ENCODE measurements around the gene INTS4. TPM values are rescaled to one million over a fixed set of nuclear protein-coding genes. Genes with fewer than 3 reads are reported as not detected.
"Not testable (repeated sequence)": the region's sequence is repeated elsewhere in the genome, so short reads cannot be mapped to it uniquely, and the experiment has no call there.

The INTS4 gene
- total RNA-seq, 2 donors from 2014 or later: 48.9 to 53.4 TPM

GRCh38 chr11:77891703-77892102 is 102.8 kb downstream of the INTS4 start:
- not testable (repeated sequence) for H3K4me3 Mint-ChIP-seq; H3K4me1 Mint-ChIP-seq; H3K9me3 ChIP-seq (ENCODE audit: control insufficient read depth, low read length, poor library complexity, severe bottlenecking); H3K27me3 Mint-ChIP-seq; H3K27ac Mint-ChIP-seq; DNase-seq; ATAC-seq; H3K36me3 Mint-ChIP-seq (ENCODE audit: low read depth)

GRCh38 chr11:77891256-77891655 is 103.2 kb downstream of the INTS4 start:
- not testable (repeated sequence) for ATAC-seq; H3K27me3 Mint-ChIP-seq; H3K4me3 Mint-ChIP-seq; H3K36me3 Mint-ChIP-seq (ENCODE audit: low read depth); DNase-seq; H3K27ac Mint-ChIP-seq; H3K4me1 Mint-ChIP-seq; H3K9me3 ChIP-seq (ENCODE audit: control insufficient read depth, low read length, poor library complexity, severe bottlenecking)

- not testable (repeated sequence) for H3K27ac Mint-ChIP-seq; H3K4me3 Mint-ChIP-seq; H3K9me3 ChIP-seq (ENCODE audit: control insufficient read depth, low read length, poor library complexity, severe bottlenecking); H3K36me3 Mint-ChIP-seq (ENCODE audit: low read depth); DNase-seq; H3K27me3 Mint-ChIP-seq; H3K4me1 Mint-ChIP-seq; ATAC-seq
Observed at GRCh38 chr11:77890619-77891056, 103.8 kb downstream of the INTS4 start.

DNA sequence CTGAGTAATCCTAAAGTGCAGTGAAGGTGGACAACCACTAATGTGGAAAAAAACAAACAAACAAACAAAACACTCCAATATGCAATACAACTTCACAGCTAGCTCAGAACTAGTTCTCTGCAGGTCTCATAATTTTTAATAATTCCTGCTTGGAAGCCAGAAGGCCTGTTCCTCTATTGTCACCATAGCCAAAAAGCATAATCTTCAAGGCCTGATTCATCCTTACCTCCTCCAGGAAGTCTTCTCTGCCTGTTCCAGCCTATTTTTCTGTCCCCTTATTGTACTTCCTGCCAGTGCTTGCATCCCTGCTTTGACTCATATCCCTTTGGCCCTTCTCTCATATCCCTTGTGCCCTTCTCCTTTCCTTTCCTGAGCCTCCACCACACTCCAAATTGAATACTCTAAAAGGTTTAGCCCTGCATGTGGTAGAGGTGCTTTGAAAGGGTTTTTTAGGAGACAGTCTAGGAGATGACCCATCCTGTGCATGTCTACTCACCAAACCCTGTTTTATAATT is 104.3 kb downstream of the INTS4 start:
- not testable (repeated sequence) for H3K4me1 Mint-ChIP-seq; H3K9me3 ChIP-seq (ENCODE audit: control insufficient read depth, low read length, poor library complexity, severe bottlenecking); H3K36me3 Mint-ChIP-seq (ENCODE audit: low read depth); H3K4me3 Mint-ChIP-seq; ATAC-seq; H3K27me3 Mint-ChIP-seq; H3K27ac Mint-ChIP-seq; DNase-seq

DNA sequence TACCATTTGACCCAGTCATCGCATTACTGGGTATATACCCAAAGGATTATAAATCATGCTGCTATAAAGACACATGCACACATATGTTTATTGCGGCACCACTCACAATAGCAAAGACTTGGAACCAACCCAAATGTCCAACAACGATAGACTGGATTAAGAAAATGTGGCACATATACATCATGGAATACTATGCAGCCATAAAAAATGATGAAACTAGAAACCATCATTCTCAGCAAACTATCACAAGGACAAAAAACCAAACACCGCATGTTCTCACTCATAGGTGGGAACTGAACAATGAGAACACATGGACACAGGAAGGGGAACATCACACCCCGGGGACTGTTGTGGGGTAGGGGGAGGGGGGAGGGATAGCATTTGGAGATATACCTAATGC is 105.4 kb downstream of the INTS4 start:
- H3K9me3 ChIP-seq (ENCODE audit: control insufficient read depth, low read length, poor library complexity, severe bottlenecking); H3K4me3 Mint-ChIP-seq; DNase-seq; H3K36me3 Mint-ChIP-seq (ENCODE audit: low read depth); H3K27ac Mint-ChIP-seq; ATAC-seq; H3K4me1 Mint-ChIP-seq; H3K27me3 Mint-ChIP-seq: not testable (repeated sequence)

DNA sequence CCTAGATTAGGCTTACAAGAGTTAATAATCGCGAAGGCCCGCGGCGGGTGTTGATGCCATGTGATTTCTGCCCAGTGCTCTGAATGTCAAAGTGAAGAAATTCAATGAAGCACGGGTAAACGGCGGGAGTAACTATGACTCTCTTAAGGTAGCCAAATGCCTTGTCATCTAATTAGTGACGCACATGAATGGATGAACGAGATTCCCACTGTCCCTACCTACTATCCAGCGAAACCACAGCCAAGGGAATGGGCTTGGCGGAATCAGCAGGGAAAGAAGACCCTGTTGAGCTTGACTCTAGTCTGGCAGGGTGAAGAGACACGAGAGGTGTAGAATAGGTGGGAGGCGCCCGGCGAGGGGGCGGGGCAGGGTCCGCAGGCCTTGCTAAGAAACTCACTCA is 108.1 kb downstream of the INTS4 start:
- H3K9me3 ChIP-seq (ENCODE audit: control insufficient read depth, low read length, poor library complexity, severe bottlenecking): no peaks in the 10 kb centered on the region
- Mint-ChIP-seq H3K36me3 (ENCODE audit: low read depth) (peaks cover 10% of the 10 kb centered on the region), H3K4me1 (no peaks in the 10 kb centered on the region), H3K27me3 (no peaks in the 10 kb centered on the region), H3K4me3 (no peak overlapping the region), H3K27ac (no peak overlapping the region)
- DNase-seq: no peak
- ATAC-seq: no peak

- Mint-ChIP-seq H3K4me3 (no peak overlapping the region), H3K4me1 (peaks cover 5% of the 10 kb centered on the region), H3K27me3 (no peaks in the 10 kb centered on the region), H3K27ac (peak overlapping the region; percentile 63), H3K36me3 (ENCODE audit: low read depth) (peaks cover 5% of the 10 kb centered on the region)
- ATAC-seq (no peak), DNase-seq (no peak)
- no peaks in the 10 kb centered on the region for H3K9me3 ChIP-seq (ENCODE audit: control insufficient read depth, low read length, poor library complexity, severe bottlenecking)
Observed at GRCh38 chr11:77884829-77885190, 109.7 kb downstream of the INTS4 start.

GRCh38 chr11:77884186-77884828 is 110.2 kb downstream of the INTS4 start:
- Mint-ChIP-seq H3K36me3 (ENCODE audit: low read depth) (peaks cover 6% of the 10 kb centered on the region), H3K27me3 (no peaks in the 10 kb centered on the region), H3K4me3 (no peak overlapping the region), H3K27ac (peak overlapping the region; percentile 63), H3K4me1 (peaks cover 10% of the 10 kb centered on the region)
- DNase-seq (no peak), ATAC-seq (no peak)
- no peaks in the 10 kb centered on the region for H3K9me3 ChIP-seq (ENCODE audit: control insufficient read depth, low read length, poor library complexity, severe bottlenecking)

GRCh38 chr11:77883775-77884174 is 110.7 kb downstream of the INTS4 start:
- Mint-ChIP-seq H3K4me1 (peaks cover 11% of the 10 kb centered on the region), H3K27me3 (no peaks in the 10 kb centered on the region), H3K27ac (no peak overlapping the region), H3K4me3 (no peak overlapping the region), H3K36me3 (ENCODE audit: low read depth) (peaks cover 6% of the 10 kb centered on the region)
- H3K9me3 ChIP-seq (ENCODE audit: control insufficient read depth, low read length, poor library complexity, severe bottlenecking): no peaks in the 10 kb centered on the region
- ATAC-seq: no peak
- no peak for DNase-seq

DNA sequence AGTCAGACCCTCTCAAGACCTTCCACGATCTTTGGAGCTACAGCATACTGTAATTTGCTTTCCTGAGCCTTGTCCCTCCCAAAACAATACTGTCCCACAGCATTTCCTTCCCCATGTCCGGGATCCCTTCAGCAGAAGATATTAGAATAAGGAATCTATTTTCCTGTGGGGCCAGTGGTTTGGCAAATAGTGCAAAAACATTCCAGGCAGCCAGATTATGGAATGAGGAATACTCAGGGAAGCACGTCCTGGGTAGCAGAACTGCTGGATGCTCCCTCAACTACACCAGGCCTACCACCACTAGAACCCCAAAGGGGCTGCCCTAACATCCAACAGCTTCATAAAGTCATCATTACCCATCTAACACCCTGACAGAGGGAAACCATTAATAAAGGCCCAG is 112.1 kb downstream of the INTS4 start:
- Mint-ChIP-seq H3K4me3 (no peak overlapping the region), H3K27ac (no peak overlapping the region), H3K36me3 (ENCODE audit: low read depth) (peaks cover 6% of the 10 kb centered on the region), H3K27me3 (no peaks in the 10 kb centered on the region), H3K4me1 (peaks cover 11% of the 10 kb centered on the region)
- ATAC-seq (no peak), DNase-seq (no peak)
- H3K9me3 ChIP-seq (ENCODE audit: control insufficient read depth, low read length, poor library complexity, severe bottlenecking): no peaks in the 10 kb centered on the region

DNA sequence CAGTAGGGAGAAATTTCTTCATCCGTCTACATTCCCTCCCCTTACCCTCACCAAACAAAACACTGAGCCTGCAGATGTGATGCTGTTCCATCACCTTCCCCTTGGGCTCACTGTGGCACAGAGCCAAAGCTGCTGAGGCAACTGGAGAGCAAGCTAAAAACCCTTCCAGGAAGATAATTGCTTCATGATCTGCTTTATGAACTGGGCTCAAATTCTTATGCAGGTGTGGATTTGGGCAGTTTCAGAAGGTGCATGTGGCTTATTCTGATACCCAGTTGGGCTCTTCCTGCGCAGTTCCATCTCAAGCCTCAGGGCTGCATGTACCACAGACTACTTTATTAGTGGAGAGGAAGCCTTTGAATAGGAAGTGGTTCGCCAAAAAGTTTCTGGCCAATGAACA is 115.2 kb downstream of the INTS4 start:
- Mint-ChIP-seq H3K27me3 (no peaks in the 10 kb centered on the region), H3K4me1 (peaks cover 11% of the 10 kb centered on the region), H3K36me3 (ENCODE audit: low read depth) (peaks cover 10% of the 10 kb centered on the region), H3K27ac (peak overlapping the region; percentile 8), H3K4me3 (no peak overlapping the region)
- ATAC-seq (no peak), DNase-seq (no peak)
- no peaks in the 10 kb centered on the region for H3K9me3 ChIP-seq (ENCODE audit: control insufficient read depth, low read length, poor library complexity, severe bottlenecking)

DNA sequence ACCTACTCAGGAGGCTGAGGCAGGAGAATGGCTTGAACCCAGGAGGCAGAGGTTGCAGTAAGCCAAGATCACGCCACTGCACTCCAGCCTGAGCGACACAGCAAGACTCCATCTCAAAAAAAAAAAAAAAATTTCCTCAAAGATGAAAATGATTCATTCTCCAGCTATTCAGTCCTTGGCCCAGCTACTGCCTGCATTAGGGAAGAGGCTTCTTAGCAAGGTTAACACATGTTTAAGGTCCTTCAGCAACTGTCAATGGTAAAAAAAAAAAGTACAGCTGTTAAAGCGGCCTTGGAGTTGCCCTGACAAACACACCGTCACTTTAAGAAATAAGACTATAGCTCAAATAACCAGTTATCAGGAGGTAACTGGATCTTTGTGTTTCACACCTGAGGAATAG is 116.2 kb downstream of the INTS4 start:
- H3K4me3 Mint-ChIP-seq; H3K27me3 Mint-ChIP-seq; ATAC-seq; DNase-seq; H3K36me3 Mint-ChIP-seq (ENCODE audit: low read depth); H3K9me3 ChIP-seq (ENCODE audit: control insufficient read depth, low read length, poor library complexity, severe bottlenecking); H3K27ac Mint-ChIP-seq: not testable (repeated sequence)
- peaks cover 11% of the 10 kb centered on the region for H3K4me1 Mint-ChIP-seq

GRCh38 chr11:77876045-77876444 is 118.4 kb downstream of the INTS4 start:
- Mint-ChIP-seq H3K27ac (peak overlapping the region; percentile 71), H3K4me3 (no peak overlapping the region), H3K4me1 (peaks cover 11% of the 10 kb centered on the region), H3K36me3 (ENCODE audit: low read depth) (peaks cover 7% of the 10 kb centered on the region), H3K27me3 (no peaks in the 10 kb centered on the region)
- no peak for DNase-seq
- ATAC-seq: no peak
- H3K9me3 ChIP-seq (ENCODE audit: control insufficient read depth, low read length, poor library complexity, severe bottlenecking): no peaks in the 10 kb centered on the region

DNA sequence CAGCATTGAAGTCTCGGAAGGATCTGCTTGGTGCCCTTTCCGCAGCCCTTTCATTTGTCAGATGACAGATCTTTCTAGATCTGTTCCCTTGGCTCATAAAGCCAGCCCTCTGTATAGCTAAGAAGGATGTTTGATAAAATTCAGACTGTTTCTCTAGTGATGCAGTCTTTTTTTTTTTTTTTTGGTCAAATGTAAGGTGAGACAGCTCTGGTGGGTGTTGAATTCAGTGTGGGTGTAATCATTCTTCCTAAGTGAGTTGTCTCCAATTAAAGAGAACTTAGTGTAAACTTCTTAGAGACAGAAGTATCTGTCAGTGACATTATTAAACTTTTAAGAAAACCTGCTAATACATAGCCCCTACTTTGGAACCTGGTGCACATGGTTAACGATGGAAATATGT is 120.3 kb downstream of the INTS4 start:
- DNase-seq: no peak
- no peak overlapping the region for H3K27ac Mint-ChIP-seq
- H3K36me3 Mint-ChIP-seq (ENCODE audit: low read depth): peaks cover 4% of the 10 kb centered on the region

More for the DNA sequence above, 120.3 kb downstream of the INTS4 start:
- H3K4me1 Mint-ChIP-seq: no peaks in the 10 kb centered on the region
- H3K9me3 ChIP-seq (ENCODE audit: control insufficient read depth, low read length, poor library complexity, severe bottlenecking): no peaks in the 10 kb centered on the region
- no peaks in the 10 kb centered on the region for H3K27me3 Mint-ChIP-seq
- no peak for ATAC-seq
- no peak overlapping the region for H3K4me3 Mint-ChIP-seq

Measured in T-helper 17 cell (primary cell).